Gastrocnemius medialis (tissue), 4 donors: ENCODE results near the gene OXGR1. TPM values are rescaled to one million over a fixed set of nuclear protein-coding genes. Genes with fewer than 3 reads are reported as not detected.
A peak's percentile ranks its signal among the peaks of the same experiment; 100 is the strongest.
"Not testable (repeated sequence)": the region's sequence is repeated elsewhere in the genome, so short reads cannot be mapped to it uniquely, and the experiment has no call there.

Source experiments
- ATAC-seq, 2 donors: fragments of 150-250 bp; one replicate each; pipeline ENCODE4 v1.9.1; 2016
- DNase-seq, 2 donors: peaks; one replicate each; pipeline ENCODE4 v3.0.0-alpha.2; 2019
- H3K27ac ChIP-seq, 4 donors: fragments of 200-600 bp; sonication (generic); 1 replicate in 1 of 4; 2 replicates in 3 of 4; pipeline ENCODE4 v1.5.1; 2016 to 2018; ENCODE audit warnings: mild to moderate bottlenecking in 2 of 4, moderate library complexity in 1 of 4
- H3K27me3 ChIP-seq, 3 donors: fragments of 200-600 bp; sonication (generic) in 2 of 3; 1 replicate in 1 of 3; 2 replicates in 2 of 3; pipeline versions ENCODE4 v1.5.1 to v1.6.0; 2016 to 2019; ENCODE audit warnings: mild to moderate bottlenecking in 1 of 3, moderate library complexity in 1 of 3
- H3K36me3 ChIP-seq, 2 donors: fragments of 200-600 bp; sonication (generic) in 1 of 2; one replicate each; pipeline ENCODE4 v1.5.1; 2017 to 2018
- H3K4me1 ChIP-seq, 2 donors: fragments of 200-600 bp; sonication (generic) in 1 of 2; one replicate each; pipeline ENCODE4 v1.5.1; 2016 to 2017; ENCODE audit warnings: mild to moderate bottlenecking in 2 of 2
- H3K4me3 ChIP-seq, 4 donors: fragments of 200-600 bp; sonication (generic) in 3 of 4; 1 replicate in 1 of 4; 2 replicates in 3 of 4; pipeline ENCODE4 v1.5.1; 2016 to 2019; ENCODE audit warnings: mild to moderate bottlenecking in 2 of 4
- H3K9me3 ChIP-seq, 3 donors: fragments of 200-600 bp; sonication (generic) in 2 of 3; 1 replicate in 1 of 3; 2 replicates in 2 of 3; pipeline ENCODE4 v1.5.1; 2016 to 2019
- CTCF ChIP-seq, 5 experiments: fragments of 450-650 bp in 3 of 5; fragments of 200-600 bp in 2 of 5; sonication (generic) in 2 of 5; IDR thresholded peaks in 4 of 5; conservative IDR thresholded peaks in 1 of 5; 1 replicate in 4 of 5; 2 replicates in 1 of 5; pipeline ENCODE4 v1.5.1; 2016 to 2019; ENCODE audit warnings: antibody characterized with exemption in 5 of 5, mild to moderate bottlenecking in 3 of 5, moderate library complexity in 3 of 5
- POLR2A ChIP-seq, 2 donors: fragments of 450-650 bp; IDR thresholded peaks; one replicate each; pipeline ENCODE4 v1.6.1; 2017; ENCODE audit warnings: antibody characterized with exemption in 2 of 2, mild to moderate bottlenecking in 2 of 2, moderate library complexity in 2 of 2
- in situ Hi-C, 4 donors: fragments of 200-750 bp; cut with MboI; loops; one replicate each; pipeline versions ENCODE4 v1.15.0 to v1.8.0; 2017; ENCODE audit warnings: low sequenced_read_pairs in 4 of 4
- intact Hi-C: fragments of 100-400 bp; cut with DNase I; formaldehyde crosslinking; loops from one replicate; pipeline ENCODE4 v1.15.1; 2023; ENCODE audit warnings: low total_unique reads
- total RNA-seq, 4 donors: library from RNA; depleted of rRNA; stranded (reverse); fragments of >200 nt; gene quantifications; one replicate each; pipeline versions ENCODE4 v1.1.0 to v1.2.3, GENCODE V29; 2016

Gene OXGR1
- total RNA-seq, 4 donors from 2014 or later = 0.09 to 0.13 TPM; not detected in 2

- DNase-seq (no peak), ATAC-seq (no peak)
- Histone ChIP-seq H3K4me1 (peaks cover 0 to 6% of the 10 kb centered on the region in 2 donors), H3K27ac (no peak overlapping the region), H3K36me3 (no peaks in the 10 kb centered on the region), H3K4me3 (no peak overlapping the region), H3K9me3 (no peaks in the 10 kb centered on the region), H3K27me3 (peaks cover 8 to 13% (median 9%) of the 10 kb centered on the region in 3 donors)
- intact Hi-C loops (no loop called here), in situ Hi-C loops (no loop called here)
- TF ChIP-seq CTCF (IDR thresholded peaks at IDR 0.05 in 4 of 5, conservative IDR thresholded peaks at IDR 0.05 in 1 of 5) (no peak), POLR2A (IDR thresholded peaks at IDR 0.05) (no peak)
These were observed 1.6 kb downstream of the OXGR1 start for GRCh38 chr13:96992633-96993032.

GRCh38 chr13:96991072-96991471 is 3.2 kb downstream of the OXGR1 start:
- H3K4me3 ChIP-seq = no peak overlapping the region
- H3K36me3 ChIP-seq = no peaks in the 10 kb centered on the region
- H3K27ac ChIP-seq = no peak overlapping the region
- H3K9me3 ChIP-seq = no peaks in the 10 kb centered on the region
- TF ChIP-seq CTCF (IDR thresholded peaks at IDR 0.05 in 4 of 5, conservative IDR thresholded peaks at IDR 0.05 in 1 of 5) (no peak), POLR2A (IDR thresholded peaks at IDR 0.05) (no peak)
- peaks cover 8 to 13% (median 9%) of the 10 kb centered on the region in 3 donors for H3K27me3 ChIP-seq
- H3K4me1 ChIP-seq = peaks cover 0 to 6% of the 10 kb centered on the region in 2 donors
- in situ Hi-C loops (no loop called here), intact Hi-C loops (no loop called here)
- ATAC-seq (no peak), DNase-seq (no peak)

GRCh38 chr13:96988441-96988840 is 5.8 kb downstream of the OXGR1 start:
- no peaks in the 10 kb centered on the region for H3K9me3 ChIP-seq
- no peak overlapping the region for H3K27ac ChIP-seq
- H3K36me3 ChIP-seq = no peaks in the 10 kb centered on the region
- in situ Hi-C loops = no loop called here
- ATAC-seq = no peak
- no peak for DNase-seq
- no peak overlapping the region for H3K4me3 ChIP-seq
- TF ChIP-seq CTCF (IDR thresholded peaks at IDR 0.05 in 4 of 5, conservative IDR thresholded peaks at IDR 0.05 in 1 of 5) (no peak), POLR2A (IDR thresholded peaks at IDR 0.05) (no peak)
- peaks cover 0 to 2% of the 10 kb centered on the region in 2 donors for H3K4me1 ChIP-seq
- intact Hi-C loops = no loop called here
- peaks cover 0 to 8% (median 3%) of the 10 kb centered on the region in 3 donors for H3K27me3 ChIP-seq

- Histone ChIP-seq H3K36me3 (no peaks in the 10 kb centered on the region), H3K27ac (peak overlapping the region; percentile 42 to 65 (median 56)), H3K27me3 (no peaks in the 10 kb centered on the region), H3K9me3 (no peaks in the 10 kb centered on the region), H3K4me1 (peaks cover 0 to 8% of the 10 kb centered on the region in 2 donors), H3K4me3 (peak overlapping the region in 3 of 4 donors; percentile 0 to 16 (median 7))
- no peak for DNase-seq
- in situ Hi-C loops (no loop called here), intact Hi-C loops (no loop called here)
- peak; percentile 51 to 66 for ATAC-seq
- TF ChIP-seq CTCF (IDR thresholded peaks at IDR 0.05 in 4 of 5, conservative IDR thresholded peaks at IDR 0.05 in 1 of 5) = peak in 1 of 5 experiments; percentile 6
- TF ChIP-seq POLR2A (IDR thresholded peaks at IDR 0.05) = no peak
These were observed 10.2 kb downstream of the OXGR1 start for GRCh38 chr13:96984051-96984508.

- peak overlapping the region; percentile 37 to 65 (median 53) for H3K27ac ChIP-seq
These were observed 11.6 kb downstream of the OXGR1 start for GRCh38 chr13:96982672-96983071.

GRCh38 chr13:96979861-96980260 is 14.4 kb downstream of the OXGR1 start:
- H3K4me1 ChIP-seq, intact Hi-C loops, in situ Hi-C loops: not testable (repeated sequence)

More at GRCh38 chr13:96982672-96983071, 11.6 kb downstream of the OXGR1 start:
- in situ Hi-C loops (no loop called here), intact Hi-C loops (no loop called here)
- Histone ChIP-seq H3K36me3 (no peaks in the 10 kb centered on the region), H3K4me3 (no peak overlapping the region), H3K27me3 (no peaks in the 10 kb centered on the region), H3K4me1 (peaks cover 0 to 8% of the 10 kb centered on the region in 2 donors), H3K9me3 (no peaks in the 10 kb centered on the region)
- DNase-seq (no peak), ATAC-seq (peak in 1 of 2 donors; percentile 64)
- no peak for TF ChIP-seq POLR2A (IDR thresholded peaks at IDR 0.05)
- TF ChIP-seq CTCF (IDR thresholded peaks at IDR 0.05 in 4 of 5, conservative IDR thresholded peaks at IDR 0.05 in 1 of 5) = no peak

More at GRCh38 chr13:96979861-96980260, 14.4 kb downstream of the OXGR1 start:
- not testable (repeated sequence) for H3K27me3 ChIP-seq, H3K36me3 ChIP-seq, DNase-seq, ATAC-seq, H3K27ac ChIP-seq, H3K9me3 ChIP-seq, H3K4me3 ChIP-seq
